Measurements from ENCODE around the gene CNNM2. TPM values are rescaled to one million over a fixed set of nuclear protein-coding genes. Genes with fewer than 3 reads are reported as not detected.
"Not testable (repeated sequence)": the region's sequence is repeated elsewhere in the genome, so short reads cannot be mapped to it uniquely, and the experiment has no call there.

The CNNM2 gene
- total RNA-seq, 3 donors from 2014 or later, result 22.6 to 53.2 (median 27.3) TPM

DNA sequence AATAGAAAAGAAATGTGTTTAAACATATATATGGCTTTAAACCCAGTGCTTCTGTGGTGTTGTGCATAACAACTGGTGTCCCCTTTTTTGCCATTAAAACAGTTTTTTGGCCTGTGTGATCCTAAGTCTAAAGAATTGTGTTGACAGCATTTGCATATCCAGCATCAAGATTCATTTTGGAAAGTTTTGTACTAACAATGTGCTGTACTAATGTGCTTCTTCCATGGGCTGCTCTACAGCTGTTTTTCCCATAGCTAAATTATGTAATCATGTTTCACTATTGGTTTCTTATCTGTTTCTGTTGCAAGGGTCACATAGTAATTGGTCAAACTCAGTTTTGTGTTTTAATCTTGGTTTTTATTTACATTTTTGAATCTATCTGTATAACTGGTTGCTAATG, 5.5 kb downstream of the CNNM2 start:
- Histone ChIP-seq H3K36me3 (ENCODE audit: low read depth) (no peaks in the 10 kb centered on the region), H3K4me1 (ENCODE audit: low read depth) (peaks cover 8% of the 10 kb centered on the region), H3K4me3 (no peak overlapping the region), H3K9me3 (no peaks in the 10 kb centered on the region)
- intact Hi-C loops (cut with DNase I, micrococcal nuclease), result loop anchor here in 1 of 2 donors (10.0 kb wide), 1 partner anchor 321 kb away; the partner anchor contains the start of gene RPEL1
- TF ChIP-seq, protein P1, sequence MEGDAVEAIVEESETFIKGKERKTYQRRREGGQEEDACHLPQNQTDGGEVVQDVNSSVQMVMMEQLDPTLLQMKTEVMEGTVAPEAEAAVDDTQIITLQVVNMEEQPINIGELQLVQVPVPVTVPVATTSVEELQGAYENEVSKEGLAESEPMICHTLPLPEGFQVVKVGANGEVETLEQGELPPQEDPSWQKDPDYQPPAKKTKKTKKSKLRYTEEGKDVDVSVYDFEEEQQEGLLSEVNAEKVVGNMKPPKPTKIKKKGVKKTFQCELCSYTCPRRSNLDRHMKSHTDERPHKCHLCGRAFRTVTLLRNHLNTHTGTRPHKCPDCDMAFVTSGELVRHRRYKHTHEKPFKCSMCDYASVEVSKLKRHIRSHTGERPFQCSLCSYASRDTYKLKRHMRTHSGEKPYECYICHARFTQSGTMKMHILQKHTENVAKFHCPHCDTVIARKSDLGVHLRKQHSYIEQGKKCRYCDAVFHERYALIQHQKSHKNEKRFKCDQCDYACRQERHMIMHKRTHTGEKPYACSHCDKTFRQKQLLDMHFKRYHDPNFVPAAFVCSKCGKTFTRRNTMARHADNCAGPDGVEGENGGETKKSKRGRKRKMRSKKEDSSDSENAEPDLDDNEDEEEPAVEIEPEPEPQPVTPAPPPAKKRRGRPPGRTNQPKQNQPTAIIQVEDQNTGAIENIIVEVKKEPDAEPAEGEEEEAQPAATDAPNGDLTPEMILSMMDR (IDR thresholded peaks at IDR 0.05), result no peak
- ATAC-seq, result no peak
- DNase-seq, result no peak

DNA sequence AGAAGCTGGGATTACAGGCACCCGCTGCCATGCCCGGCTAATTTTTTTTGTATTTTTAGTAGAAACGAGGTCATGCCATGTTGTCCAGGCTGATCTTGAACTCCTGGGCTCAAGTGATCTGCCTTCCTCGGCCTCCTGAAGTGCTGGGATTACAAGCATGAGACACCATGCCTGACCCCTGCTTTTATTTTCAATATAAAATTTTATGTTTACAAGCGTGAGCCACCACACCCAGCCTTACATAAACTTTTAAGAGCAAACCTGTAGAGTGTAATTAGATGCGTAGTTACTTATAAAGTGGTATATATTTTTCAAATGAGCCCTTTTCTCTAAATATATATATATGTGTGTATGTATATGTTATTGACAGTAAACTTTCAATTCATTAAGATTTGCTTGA, 8.7 kb downstream of the CNNM2 start:
- intact Hi-C loops (cut with DNase I, micrococcal nuclease), result loop anchor here in 1 of 2 donors (10.0 kb wide), 1 partner anchor 318 kb away; the partner anchor contains the start of gene RPEL1
- no peaks in the 10 kb centered on the region for H3K9me3 ChIP-seq
- no peaks in the 10 kb centered on the region for H3K36me3 ChIP-seq (ENCODE audit: low read depth)
- TF ChIP-seq, protein P1 (IDR thresholded peaks at IDR 0.05), result no peak
- peak in 2 of 3 donors; percentile 30 to 38 for DNase-seq
- ATAC-seq, result peak; percentile 77
- no peak overlapping the region for H3K4me3 ChIP-seq
- H3K4me1 ChIP-seq (ENCODE audit: low read depth), result no peaks in the 10 kb centered on the region

DNA sequence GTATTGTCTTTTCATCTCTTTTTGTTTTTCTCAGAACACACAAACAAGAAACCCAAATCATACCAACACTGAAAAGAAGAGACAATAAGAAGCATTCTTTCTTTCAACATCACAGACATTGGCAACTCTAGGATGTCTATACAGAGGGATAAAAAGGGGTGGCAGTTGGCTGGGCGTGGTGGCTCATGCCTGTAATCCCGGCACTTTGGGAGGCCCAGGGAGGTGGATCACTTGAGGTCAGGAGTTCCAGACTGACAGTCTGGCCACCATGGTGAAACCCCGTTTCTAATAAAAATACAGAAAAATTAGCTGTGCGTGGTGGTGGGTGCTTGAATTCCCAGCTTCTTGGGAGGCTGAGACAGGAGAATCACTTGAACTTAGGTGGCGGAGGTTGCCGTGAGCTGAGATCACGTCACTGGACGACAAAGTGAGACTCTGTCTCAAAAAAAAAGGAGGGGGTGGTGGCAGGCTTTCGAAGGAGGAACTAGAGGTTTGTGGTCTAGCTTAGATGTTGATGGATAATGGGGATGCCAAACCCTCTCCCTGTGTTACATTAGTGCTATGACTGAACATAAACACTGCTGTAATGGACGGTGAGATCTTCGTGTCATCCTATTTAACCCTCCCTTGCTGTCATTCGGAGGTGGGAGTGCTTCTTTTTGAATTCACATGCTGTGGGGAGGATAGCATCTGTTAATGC, 9.4 kb downstream of the CNNM2 start:
- TF ChIP-seq, protein P1 (IDR thresholded peaks at IDR 0.05), result no peak
- H3K4me3 ChIP-seq, result no peak overlapping the region
- intact Hi-C loops (cut with DNase I, micrococcal nuclease), result loop anchor here in 1 of 2 donors (10.0 kb wide), 1 partner anchor 317 kb away; the partner anchor contains the start of gene RPEL1
- DNase-seq (peak in 2 of 3 donors; percentile 34 to 45), ATAC-seq (no peak)
- H3K9me3 ChIP-seq, result no peaks in the 10 kb centered on the region
- no peaks in the 10 kb centered on the region for H3K4me1 ChIP-seq (ENCODE audit: low read depth)
- no peaks in the 10 kb centered on the region for H3K36me3 ChIP-seq (ENCODE audit: low read depth)

DNA sequence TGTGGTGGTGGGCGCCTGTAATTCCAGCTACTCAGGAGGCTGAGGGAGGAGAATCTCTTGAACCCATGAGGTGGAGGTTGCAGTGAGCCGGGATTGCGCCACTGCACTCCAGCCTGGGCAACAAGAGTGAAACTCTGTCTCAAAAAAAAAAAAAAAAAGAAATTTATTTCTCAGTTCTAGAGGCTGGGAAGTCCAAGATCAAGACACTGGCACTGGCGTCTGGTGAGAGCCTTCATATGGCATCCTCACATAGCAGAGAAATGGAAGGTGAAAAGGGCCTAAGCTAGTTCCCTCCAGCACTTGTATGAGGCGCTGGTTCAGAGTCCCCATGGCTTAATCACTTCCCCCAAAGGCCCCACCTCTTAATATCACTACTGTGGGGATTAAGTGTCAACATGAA, 10.3 kb downstream of the CNNM2 start:
- not testable (repeated sequence) for H3K36me3 ChIP-seq (ENCODE audit: low read depth); H3K4me3 ChIP-seq; ATAC-seq; H3K9me3 ChIP-seq; DNase-seq; H3K4me1 ChIP-seq (ENCODE audit: low read depth)
- intact Hi-C loops (cut with DNase I, micrococcal nuclease), result loop anchor here in 1 of 2 donors (10.0 kb wide), 1 partner anchor 316 kb away; the partner anchor contains the start of gene RPEL1

DNA sequence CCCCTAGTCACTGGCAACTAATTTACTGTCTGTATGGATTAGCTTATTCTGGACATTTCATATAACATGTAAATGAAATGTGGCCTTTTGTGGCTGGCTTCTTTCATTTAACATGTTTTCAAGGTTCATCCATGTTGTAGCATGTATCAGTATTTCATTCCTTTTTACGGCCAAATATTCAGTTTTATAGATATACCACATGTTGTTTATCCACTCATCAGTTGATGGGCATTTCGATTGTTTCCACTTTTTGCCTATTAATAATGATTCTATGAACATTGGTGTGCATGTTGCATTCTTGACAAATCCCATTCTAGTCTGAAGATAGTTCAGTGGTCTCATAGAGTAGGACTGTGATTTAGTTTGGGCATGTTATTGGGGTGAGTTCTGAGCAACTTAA, 12.6 kb downstream of the CNNM2 start:
- intact Hi-C loops (cut with DNase I, micrococcal nuclease), result no loop called here
- Histone ChIP-seq H3K4me1 (ENCODE audit: low read depth) (no peaks in the 10 kb centered on the region), H3K4me3 (no peak overlapping the region), H3K36me3 (ENCODE audit: low read depth) (no peaks in the 10 kb centered on the region), H3K9me3 (no peaks in the 10 kb centered on the region)
- TF ChIP-seq, protein P1 (IDR thresholded peaks at IDR 0.05), result no peak
- ATAC-seq, result no peak
- no peak for DNase-seq

DNA sequence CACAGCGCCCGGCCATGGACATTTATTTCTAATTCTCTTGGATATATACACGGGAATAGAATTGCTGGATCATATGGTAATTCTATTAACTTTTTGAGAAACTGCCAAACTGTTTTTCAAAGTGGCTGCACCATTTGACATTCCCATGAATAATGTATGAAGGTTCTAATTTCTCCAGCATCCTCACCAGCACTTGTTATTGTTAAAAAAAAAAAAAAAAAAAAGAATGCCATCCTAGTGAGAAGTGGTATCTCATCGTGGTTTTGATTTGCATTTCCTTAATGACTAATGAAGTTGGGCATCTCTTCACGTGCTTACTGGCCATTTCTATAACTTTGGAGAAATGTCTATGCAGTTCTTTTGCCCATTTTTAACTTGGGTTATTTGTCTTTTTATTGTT, 13.5 kb downstream of the CNNM2 start:
- ATAC-seq, result no peak
- intact Hi-C loops (cut with DNase I, micrococcal nuclease), result no loop called here

More for the DNA sequence above, 13.5 kb downstream of the CNNM2 start:
- no peaks in the 10 kb centered on the region for H3K36me3 ChIP-seq (ENCODE audit: low read depth)
- H3K9me3 ChIP-seq, result no peaks in the 10 kb centered on the region
- no peaks in the 10 kb centered on the region for H3K4me1 ChIP-seq (ENCODE audit: low read depth)
- TF ChIP-seq, protein P1 (IDR thresholded peaks at IDR 0.05), result no peak
- no peak overlapping the region for H3K4me3 ChIP-seq
- DNase-seq, result no peak

Data from mucosa of descending colon (tissue), 3 donors.